Activated naive CD4-positive, alpha-beta T cell treated with anti-CD3 and anti-CD28 coated beads, Interleukin-2, amount 10 ng/mL, durations not matched to agents 5 hours and 36 hours (primary cell): ENCODE results near the gene GATC. TPM values are rescaled to one million over a fixed set of nuclear protein-coding genes. Genes with fewer than 3 reads are reported as not detected.

Experiments used
- total RNA-seq, 2 experiments: library from RNA; stranded (reverse); gene quantifications; one replicate each; pipeline ENCODE4 v1.2.3, GENCODE V29; 2021

Gene GATC, protein sequence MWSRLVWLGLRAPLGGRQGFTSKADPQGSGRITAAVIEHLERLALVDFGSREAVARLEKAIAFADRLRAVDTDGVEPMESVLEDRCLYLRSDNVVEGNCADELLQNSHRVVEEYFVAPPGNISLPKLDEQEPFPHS
- total RNA-seq = 10 to 100 TPM; 27.0 to 31.4 TPM

GRCh38 chr12:120445911-120446843 is at the start of gene GATC, which contains the start of gene TRIAP1:
GATC (plus strand) TSS chr12:120446444; CDS start chr12:120446481, 37 bp downstream.
TRIAP1 (minus strand) TSS chr12:120446384; CDS start chr12:120446372, 12 bp downstream.

DNA sequence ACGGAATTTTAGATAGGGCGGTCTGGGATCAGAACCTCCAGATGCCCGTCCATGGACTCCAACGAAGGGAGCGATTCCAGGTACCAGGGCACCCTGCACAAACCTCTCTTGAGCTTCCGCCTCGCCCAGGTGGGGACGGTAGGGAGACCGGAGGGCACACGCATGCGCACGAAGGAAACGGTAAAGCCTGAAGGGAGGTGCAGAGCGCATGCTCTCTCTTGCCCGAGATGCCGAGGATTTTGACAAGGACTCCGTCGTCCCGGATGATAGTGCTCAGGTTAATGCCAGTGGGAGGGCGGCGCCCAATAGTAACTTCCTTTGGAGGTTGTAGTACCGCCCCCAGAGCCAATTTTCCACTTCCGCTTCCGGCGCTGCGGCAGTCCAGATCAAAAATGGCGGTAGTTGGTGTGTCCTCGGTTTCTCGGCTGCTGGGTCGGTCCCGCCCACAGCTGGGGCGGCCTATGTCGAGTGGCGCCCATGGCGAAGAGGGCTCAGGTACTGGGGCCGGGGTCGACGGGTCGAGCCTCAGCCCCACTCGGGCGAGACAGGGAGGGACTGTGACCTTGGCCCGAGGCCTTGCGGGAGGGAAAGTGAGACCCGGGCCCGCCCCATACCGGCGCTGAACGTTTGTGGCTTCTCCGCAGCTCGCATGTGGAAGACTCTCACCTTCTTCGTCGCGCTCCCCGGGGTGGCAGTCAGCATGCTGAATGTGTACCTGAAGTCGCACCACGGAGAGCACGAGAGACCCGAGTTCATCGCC is 8.3 kb upstream of the GATC start, which contains the start of gene COX6A1:
TSS of gene COX6A1 (plus strand) at position 379 of the 760 bp plus-strand sequence. CDS start at position 393, 14 bp downstream.

GRCh38 chr12:120469450-120470149 is 23.4 kb downstream of the GATC start, which contains the start of gene SRSF9:
SRSF9 (minus strand) TSS chr12:120469748; CDS start chr12:120469609, 139 bp downstream.

GRCh38 chr12:120495731-120496412 is 49.6 kb downstream of the GATC start, which contains the start of gene DYNLL1:
DYNLL1 (plus strand) TSS chr12:120496113; CDS start chr12:120496422, 309 bp downstream.

Other genes with a start within 250 kb of the GATC start
- 1,000 to 10,000 TPM; 2,504 to 2,739 TPM for gene RPLP0, start 245.3 kb upstream of the GATC start, total RNA-seq
- 100 to 1,000 TPM; 213 to 220 TPM for gene PXN, start 180.7 kb upstream of the GATC start, total RNA-seq
- gene RNU4-2, start 154.5 kb upstream of the GATC start, total RNA-seq = 1,000 to 10,000 TPM; 4,740 to 5,284 TPM
- gene RNU4-1, start 153.2 kb upstream of the GATC start, total RNA-seq = 1,000 to 10,000 TPM; 1,844 to 2,200 TPM
- 1 to 10 TPM; 1.5 to 1.6 TPM for gene SIRT4, start 144.1 kb upstream of the GATC start, total RNA-seq
- gene PLA2G1B, start 118.7 kb upstream of the GATC start, total RNA-seq = not detected
- not detected for gene MSI1, start 77.3 kb upstream of the GATC start, total RNA-seq
- gene COX6A1, start 8.3 kb upstream of the GATC start, total RNA-seq = 100 to 1,000 TPM; 251 to 266 TPM
- gene TRIAP1, start 60 bp upstream of the GATC start, total RNA-seq = 10 to 100 TPM; 24.4 to 27.2 TPM
- gene SRSF9, start 23.3 kb downstream of the GATC start, total RNA-seq = 100 to 1,000 TPM; 152 to 155 TPM
- 100 to 1,000 TPM; 230 to 234 TPM for gene DYNLL1, start 49.7 kb downstream of the GATC start, total RNA-seq
- 10 to 100 TPM; 27.6 to 27.8 TPM for gene COQ5, start 82.7 kb downstream of the GATC start, total RNA-seq
- 100 to 1,000 TPM; 189 to 193 TPM for gene RNF10, start 87.9 kb downstream of the GATC start, total RNA-seq
- 10 to 100 TPM; 53.5 to 55.4 TPM for gene POP5, start 135.0 kb downstream of the GATC start, total RNA-seq
- under 1 TPM; 0.68 to 0.79 TPM for gene CABP1, start 194.2 kb downstream of the GATC start, total RNA-seq
- 10 to 100 TPM; 70.2 to 70.6 TPM for gene MLEC, start 240.7 kb downstream of the GATC start, total RNA-seq